NK-92 (cell line): ENCODE results near the gene JMJD4.

ENCODE experiments used
- DNase-seq: peaks from one replicate; lab custom pipeline; 2025; ENCODE audit not compliant: unreplicated experiment; lab: John Stamatoyannopoulos, UW

The JMJD4 gene

DNA sequence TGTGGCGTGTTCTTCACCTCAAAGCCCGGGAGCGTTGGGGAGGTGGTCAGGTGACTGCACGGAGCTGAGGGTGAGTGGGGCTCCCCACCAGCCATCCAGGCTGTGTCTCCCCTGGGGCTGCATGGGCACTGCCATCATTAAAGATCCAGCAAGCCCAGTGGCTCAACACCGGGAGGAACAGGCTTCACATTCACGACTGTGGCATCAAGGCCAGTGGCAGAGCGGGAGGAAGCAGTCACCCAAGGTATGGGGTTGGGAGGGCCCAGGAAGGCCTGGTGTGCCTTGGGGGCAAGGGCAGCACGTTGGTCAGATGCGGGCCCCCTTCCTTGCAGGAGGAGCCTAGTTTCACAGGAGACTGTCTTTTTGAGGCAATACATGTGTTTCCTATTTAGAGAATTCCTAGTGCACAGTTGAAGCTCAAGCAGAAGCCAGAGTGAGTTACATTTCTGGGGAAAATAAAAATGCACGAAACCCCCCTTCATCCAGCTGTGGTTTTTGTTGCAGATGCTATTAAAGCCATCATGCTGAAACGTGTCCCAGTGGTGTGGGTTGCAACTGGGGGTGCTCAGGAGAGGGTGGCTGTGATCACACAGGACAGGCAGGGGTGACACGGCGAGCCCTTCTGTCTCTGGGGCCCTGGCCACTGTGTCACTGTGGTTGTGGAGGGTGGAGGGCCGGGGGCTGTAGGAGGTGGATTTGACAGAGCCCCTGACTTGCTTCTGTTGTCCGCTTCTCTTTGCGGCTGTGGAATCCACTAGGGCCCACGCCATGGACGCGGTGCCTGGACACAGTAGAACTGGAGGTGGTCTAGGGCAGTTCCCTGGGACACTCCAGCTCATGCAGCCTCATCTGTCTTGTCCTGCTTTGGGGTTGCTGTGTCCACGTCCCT, 34.2 kb upstream of the JMJD4 start:
- no peak for DNase-seq

DNA sequence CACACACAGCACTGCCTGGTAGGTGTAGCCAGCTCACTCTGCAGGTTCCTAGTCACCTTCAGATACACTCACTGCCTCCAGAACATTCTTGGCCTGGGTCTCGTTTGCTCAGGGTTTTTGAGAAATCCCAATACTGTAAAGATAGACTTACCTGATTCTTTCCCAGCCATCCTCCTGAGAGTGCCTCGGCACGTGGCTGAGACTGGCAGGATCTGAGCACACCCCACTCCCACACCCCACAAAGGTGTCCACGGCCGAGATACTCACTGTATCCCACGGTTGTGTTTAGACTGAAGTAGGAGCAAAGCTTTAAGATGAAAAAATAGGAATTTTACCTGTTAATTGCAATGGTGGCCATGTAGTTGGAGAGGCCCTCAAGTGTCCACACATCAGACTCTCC, 33.5 kb upstream of the JMJD4 start:
- DNase-seq, result no peak

DNA sequence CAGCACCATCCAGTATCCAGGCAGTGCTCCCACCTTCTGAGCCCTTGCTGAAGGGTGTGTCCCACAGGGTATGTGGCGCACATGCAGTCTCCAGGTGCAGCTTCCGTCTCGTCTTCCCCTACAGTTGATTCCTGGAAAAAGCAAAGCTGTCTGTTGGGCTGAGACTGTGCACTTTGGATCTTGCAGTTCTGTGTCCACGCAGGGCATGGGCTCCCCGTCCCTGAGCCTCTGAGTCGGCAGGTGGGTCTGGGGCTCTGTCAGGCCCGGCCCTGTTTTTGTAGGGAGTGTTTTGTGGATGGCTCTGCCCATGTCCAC, 33.0 kb upstream of the JMJD4 start:
- no peak for DNase-seq

DNA sequence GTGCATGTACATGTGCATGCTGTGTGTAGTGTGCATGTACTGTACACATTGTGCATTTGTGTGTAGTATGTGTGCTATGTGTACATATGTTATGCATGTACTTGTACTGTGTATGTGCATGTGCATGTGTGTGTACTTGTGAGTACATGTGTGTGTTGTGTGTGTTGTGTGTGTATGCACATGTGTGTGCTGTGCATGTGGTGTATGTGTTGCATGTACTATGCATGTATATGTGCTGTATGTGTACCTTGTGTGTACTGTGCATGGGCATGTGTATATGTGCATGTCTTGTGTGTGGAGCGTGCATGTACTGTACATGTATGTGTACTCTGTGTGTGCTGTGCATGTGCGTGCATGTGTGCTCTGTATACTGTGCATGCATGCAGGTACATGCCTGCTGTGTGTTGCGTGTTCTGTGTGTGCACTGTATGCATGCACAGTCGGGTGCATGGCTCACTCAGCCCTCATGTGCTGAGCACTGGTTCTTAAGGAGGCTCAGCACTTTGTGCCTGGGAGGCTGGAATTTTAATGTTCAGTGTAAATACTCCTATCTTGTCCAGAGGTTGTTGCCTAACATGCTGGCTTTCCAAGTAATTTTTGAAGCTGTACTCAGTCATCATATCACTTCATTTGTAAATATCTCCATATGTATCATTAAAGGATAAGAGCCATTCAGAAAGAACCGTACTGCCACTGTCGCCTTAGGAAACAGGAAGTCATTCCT, 32.5 kb upstream of the JMJD4 start:
- no peak for DNase-seq

DNA sequence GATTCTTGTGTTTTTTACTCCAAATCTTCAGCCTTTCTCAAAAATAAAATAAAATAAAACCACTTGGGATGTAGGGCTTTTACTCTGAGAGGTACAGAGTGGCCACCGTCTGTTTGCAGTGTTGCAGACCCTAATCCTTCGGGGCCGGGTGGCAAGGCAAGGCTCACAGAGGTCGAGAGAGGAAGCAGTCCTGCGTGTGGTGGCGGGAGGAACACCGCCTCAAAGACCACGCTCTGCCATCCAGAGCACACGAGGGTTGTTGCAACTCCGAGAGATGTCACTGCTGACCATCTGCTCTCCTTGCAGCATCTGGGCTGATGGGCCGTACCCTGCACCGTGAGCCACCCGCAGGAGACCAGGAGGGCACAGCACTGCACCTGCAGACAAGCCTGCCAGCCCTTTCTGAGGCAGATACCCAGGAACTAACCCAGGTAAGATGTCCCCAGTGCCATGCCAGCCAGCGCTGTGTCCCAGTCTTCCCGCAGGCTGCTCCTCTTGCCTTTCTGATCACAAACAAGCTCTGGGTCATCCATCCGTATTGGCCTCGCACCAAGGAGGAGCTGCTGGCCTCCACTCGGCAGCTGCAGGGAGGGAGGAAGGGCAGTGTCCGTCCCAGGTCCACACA, 31.7 kb upstream of the JMJD4 start:
- DNase-seq, result no peak

DNA sequence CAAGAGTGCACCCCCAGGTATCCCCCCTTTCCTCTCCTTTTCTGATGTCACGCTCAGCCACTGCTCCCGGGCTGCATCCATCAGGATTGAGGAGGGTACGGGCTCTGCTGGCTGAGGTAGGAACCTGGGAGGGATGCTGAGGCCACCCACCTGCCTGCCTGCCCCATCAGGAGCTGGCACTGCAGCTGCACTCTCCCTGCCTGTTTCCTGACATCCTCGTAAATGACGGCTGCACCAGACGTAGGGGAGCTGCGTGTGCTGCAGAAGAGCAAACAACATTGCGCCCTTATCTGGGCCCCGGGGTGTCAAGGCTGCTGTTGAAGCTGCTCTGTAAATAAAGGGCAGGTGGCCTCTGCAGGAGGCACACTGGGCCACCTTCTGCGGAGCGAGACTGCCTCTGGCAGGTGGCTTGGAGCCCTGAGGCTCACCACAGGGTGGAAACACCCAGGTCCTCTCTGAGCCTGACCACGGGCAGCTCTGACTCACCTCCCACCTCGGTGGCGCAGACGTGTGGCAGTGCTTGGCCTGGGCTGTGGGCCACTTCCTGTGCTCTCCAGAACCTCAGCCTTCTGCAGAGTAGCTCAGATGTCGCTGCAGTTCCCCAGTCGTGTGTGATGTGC, 31.0 kb upstream of the JMJD4 start:
- peak; percentile 14 for DNase-seq

DNA sequence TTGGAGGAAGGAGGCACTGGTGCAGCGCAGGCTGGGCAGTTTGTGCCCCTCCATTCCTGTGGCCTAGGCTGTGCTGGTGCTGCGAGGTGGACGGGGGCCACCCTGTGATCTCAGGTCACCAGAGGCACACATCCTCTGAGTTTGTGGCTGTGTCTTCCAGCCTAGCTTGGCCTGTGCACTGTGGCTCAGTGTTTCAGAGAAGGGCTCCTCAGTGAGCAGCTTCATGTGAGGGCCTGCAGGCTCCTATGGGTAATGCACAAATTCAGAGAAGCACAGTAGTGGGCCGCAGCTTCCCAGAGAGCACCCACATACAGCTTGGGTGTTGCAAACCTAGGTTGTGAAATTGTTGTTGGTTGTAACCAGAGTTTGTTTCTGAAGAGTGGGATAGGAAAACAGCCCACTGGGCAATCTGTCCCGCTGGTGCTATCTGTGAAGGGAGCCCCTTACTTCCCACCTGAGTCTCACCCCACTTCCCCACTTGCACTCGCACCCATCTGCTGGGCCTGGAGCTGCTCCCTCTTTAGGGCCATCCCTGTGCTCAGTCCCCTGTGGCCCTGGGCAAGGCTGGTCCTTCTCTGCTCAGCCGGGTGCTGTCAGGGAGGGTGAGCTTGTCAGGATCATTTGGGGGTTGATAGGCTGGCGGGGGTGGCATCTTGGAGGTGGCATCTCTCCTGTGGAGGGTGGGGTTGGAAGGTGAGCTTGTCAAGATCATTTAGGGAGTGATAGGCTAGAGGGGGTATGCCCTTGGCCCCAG, 30.3 kb upstream of the JMJD4 start:
- no peak for DNase-seq

DNA sequence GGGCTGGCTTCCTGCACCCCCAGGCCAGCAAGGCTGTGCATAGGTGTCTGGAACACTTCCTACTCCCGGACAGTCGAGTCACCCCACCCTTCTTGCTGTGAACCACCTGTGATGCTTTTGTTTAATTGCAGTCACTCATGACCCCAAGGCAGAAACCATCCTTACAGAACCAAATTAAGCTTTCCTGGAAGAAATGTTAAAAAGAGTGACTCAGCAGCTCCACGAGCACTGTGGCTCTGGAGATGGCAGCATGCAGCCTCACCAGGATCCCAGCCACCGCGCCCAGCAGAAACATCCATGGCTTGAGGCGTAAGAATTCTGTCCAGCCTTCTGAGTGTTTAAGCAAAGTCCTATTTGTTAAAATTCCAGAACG, 28.9 kb upstream of the JMJD4 start:
- no peak for DNase-seq

DNA sequence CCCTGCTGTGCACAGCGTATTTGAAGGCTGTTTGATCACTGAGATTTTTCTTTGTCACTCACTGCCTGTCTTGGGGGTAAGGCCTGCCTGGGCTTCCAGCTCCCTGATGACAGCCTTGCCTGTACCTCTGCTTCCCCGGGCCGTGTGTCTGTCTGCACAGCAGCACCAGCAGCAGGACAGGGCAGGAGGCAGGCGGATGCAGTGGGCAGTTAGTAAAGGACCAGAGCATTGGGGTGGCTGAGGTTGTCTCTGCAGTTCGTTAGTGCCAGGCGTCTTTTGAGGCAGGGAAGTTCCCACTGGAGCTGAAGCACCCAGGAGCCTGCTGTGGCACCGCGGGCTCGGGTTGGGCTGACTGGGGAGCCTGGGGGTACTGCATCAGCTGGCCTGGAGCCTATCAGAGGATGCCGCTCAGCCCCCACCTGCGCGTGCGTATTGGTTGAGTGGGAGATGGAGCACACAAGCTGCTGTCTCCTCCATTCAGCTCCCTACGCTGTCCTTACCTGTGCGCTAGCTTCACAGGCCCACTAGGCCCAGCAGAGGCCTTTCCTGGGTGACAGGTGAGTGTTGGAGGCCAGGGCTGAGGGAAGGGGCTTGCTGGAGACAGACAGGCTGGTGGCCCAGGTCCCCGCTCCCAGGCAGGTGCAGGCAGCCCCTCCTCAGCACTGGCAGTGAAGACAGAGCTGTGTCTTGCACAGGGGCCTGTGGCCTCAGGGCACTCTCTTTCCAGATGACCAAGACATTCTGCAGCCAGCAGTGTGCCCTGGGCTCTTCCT, 28.3 kb upstream of the JMJD4 start:
- no peak for DNase-seq

DNA sequence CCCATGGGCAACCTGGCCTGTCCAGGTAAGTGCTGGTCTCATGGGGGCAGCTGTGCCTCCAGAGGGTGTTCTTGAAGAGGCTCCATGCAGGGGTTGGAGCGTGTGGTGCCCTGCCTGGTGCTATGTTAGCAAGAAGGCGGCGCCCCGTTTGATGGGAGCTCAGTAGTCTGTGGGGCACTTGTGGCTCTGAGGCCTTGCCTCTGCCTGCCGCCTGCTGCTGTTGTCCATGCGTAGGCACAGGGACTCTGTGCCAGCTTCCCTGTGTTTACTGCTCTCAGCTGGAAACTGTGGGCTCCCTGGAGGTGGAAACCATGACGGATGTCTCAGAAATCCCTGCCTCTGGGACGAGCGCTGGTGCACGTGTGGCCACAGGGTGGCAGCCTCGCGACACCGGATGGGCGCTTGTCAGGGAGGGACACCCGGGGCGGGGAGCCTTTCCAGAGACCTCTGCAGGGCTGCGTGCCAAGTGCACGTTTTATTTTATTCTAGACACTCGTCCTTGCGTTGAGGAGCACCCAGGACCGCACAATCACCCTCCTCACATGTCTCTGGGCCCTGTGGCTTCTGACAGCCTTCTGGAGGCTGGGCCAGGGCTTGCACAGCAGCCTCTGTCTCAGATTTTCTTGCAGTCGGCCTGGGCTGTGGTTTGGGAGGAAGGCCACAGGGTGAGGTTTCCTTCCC, 27.3 kb upstream of the JMJD4 start:
- peak; percentile 30 for DNase-seq

DNA sequence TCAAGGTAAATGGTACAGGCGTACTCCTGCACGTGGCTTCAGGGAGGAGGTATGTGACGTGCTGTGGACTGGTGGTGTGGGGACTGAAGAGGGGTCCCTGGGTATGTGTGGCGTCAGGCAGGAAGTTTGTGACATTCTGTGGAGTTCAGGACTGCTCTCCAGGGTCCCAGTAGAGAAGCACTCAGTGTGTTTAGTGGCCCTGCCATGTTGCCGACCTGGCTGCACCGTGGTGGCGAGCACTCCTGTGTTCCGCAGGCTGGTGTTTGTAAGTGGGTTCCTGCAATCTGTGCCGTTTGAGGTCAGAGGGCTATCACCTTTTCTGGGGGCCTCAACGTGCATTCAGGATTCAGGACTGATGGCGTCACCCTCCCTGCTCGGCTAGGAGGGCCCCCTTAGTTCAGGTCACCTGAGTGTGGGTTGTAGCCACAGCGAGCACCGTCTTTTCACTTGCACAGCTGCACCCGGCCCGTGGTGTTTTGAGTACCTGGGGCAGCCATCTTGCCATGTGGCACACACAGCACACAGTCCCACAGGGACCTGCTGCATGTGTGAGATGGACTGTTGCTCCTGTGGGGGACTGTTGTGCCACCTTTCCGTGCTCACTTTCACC, 26.6 kb upstream of the JMJD4 start:
- DNase-seq, result no peak

DNA sequence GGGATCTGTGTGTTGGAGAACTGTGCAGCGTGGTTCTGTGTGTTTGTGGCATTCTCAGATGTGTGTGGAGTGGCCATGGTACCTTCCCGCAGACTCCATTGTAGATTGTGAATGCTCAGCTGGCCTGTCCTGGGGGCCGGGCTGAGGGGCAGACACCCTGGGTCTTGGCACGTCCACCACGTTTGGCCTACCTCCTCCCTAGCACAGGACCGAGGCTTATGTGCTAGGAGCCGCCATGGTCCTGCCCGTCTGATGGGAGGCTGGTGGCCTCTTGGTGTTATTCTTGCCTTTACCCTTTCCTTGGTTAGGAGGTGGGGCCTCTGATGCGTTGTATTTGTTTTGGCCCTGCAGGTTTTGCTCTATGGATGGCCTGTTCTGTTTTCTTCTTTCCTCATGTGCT, 25.3 kb upstream of the JMJD4 start:
- DNase-seq, result no peak

DNA sequence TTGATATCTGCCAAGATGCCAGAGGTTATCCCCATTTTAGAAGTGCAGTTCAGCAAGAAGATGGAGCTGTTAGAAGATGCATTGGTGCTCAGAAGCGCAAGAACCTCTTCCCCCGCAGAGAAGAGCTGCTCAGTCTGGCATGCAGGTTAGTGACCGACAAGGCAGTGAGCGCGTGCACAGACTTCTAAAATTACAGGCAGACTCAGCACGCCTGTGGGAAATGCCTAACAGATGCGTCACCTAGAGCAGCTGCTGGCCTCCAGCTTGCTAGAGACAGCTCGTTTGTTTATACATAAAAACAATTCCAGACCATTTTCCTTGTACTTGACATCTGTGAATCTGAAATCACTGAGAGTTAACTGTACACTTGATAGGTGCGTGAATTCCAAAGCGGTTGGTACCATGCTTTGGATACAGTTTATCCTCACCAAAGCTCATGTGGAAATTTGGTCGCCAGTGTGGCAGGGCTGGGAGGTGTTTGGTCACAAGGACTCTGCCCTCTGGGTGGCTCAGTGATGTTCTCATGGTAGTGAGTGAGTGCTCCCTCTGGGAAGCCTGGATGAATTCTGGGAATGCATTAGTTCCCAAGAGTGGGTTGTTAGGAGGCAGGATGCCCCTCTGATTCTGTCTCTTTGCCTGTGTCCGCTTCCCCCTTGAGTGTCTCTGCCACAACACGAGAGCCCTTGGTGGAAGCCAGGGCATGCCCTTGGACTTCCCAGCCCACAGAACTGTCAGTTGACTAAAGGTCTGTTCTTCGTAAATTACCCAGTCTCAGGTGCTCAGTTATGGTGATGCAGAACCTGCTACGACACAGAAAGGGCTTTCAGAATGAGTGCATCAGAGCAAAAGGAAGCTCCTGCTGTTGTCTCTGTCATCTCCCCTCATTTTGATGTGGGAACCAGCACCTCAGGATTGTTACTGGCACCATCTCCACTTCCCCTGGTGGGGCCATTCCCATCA, 24.5 kb upstream of the JMJD4 start:
- DNase-seq, result no peak

DNA sequence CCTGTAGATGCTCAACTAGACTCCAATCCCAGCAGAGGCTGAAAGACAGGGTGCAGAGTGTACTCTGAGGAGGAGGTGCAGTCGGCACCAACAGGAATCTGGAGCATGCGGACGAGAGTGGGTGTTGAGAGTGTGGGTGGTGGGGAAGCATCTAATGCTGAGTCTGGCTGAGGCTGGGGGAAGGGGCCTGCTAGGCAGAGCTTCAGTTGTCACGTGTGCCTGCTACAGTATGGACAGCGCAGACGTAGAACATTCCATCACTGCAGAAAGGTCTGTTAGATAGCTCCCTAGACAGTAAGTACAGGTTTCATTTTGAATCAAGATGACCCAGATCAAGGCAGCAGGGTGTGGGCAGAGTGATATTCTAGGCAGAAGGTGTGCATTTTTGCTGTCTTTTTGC, 23.3 kb upstream of the JMJD4 start:
- DNase-seq, result no peak

DNA sequence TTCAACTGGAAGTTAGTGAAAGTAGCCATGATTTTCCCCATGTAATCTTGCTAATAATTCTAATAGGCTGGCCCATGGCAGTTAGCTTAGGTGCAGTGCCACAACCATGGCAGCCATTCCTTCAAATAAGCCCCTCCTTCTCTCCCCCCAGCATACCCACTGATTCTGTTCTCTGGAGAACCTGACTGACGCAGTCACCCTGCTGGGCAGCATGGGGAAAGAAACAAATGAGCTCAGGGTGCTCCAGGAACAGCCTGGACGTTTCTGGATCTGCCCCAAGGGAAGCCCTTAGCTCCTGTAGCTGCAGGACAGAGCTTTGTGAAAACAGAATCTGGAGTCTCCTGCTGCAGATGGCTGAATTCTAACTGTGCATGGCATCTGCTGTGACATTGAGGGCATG, 22.7 kb upstream of the JMJD4 start:
- DNase-seq, result no peak

DNA sequence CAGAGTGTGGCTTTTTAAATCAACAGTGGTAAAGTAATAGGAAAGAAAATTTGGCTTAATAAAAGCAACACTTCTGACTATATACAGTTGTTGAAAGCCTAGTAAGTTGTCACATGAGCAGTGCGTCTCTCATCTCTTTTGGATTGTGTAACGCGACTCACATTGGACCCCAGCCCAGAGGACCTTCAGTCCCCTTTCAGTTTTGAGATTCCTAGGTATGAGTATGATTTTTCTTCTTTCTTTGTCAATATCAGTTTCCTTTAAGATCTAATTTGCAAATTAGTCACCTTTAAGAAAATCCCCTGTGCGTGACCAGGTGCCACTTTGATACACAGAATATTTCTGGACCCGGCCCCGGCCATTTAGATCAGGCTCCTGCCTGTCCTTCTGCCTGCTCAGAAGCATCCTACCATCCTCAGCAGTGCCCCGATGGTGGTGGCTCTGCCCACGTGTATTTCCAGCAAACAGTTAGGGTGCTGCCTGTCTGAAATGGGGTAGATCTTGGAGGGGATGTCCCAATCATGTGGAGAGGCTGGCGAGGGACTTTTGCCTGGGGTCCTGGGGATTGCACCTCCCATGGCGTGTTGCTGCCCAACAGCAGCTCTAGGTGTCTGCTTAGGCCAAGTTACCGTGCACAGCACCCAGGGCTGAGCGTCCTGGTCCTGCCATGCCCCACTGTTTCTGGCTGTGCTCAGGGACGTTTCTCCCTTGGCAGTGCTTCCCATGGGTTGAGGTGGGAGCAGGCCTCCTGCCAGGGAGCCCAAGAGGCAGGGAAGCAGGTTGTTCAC, 21.3 kb upstream of the JMJD4 start:
- DNase-seq, result no peak

DNA sequence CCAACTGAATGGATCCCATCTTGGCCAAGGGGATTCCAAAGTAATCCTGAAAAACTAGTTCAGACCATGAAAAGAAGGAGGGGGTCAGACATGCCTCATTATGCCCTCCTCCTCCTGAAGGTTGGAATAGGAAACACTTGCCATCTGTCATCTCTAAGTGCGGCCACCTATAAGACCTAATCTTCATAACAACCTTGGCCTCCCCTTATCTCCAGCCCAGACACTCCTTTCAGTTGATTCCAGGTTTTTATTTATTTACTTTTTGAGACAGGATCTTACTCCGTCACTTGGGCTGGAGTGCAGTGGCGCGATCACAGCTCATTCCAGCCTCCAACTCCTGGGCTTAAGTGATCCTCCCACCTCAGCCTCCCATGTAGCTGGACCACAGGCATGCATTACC, 19.9 kb upstream of the JMJD4 start:
- no peak for DNase-seq
